GM19452 (cell line): ENCODE measurements around the gene MLXIP.
A peak's percentile ranks its signal among the peaks of the same experiment; 100 is the strongest.
"Not testable (repeated sequence)": the region's sequence is repeated elsewhere in the genome, so short reads cannot be mapped to it uniquely, and the experiment has no call there.

Experiments used
- ATAC-seq: cut with Tn5 transposase; IDR thresholded peaks from one replicate; pipeline ENCODE4 v1.9.1; 2021; ENCODE audit not compliant: unreplicated experiment

Gene MLXIP

DNA sequence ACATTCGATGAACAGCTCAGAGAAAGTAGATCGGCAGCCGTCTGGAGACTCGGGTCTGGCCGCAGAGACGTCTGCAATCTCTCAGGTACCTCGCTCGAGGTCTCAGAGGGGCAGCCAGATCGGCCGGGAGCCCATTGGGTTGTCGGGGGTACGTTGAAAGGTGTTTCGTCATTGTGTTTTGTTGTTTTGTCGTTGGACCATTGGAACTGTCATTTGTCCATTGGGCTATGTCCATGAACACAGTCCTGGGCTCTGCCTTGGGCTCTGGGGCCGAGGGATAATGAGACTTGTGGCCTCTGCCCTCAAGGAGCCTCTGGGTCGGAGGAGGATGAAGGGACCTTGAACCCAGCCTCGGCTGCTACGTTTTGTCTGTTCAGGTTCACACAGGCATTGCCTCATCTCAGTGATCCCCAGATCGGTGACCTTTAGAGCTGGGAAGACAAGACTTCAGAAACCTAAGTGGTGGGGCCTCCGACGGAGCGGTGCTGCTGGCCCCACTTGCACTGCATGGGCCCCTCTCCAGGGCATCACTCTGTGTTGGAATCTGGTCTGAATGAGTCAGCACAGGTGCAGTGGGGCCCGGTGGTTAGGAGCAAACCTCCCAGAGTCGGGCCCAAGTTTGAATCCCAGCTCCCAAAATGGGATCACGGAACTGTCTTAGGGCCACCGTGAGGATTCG lies 23.6 kb upstream of the MLXIP start:
- ATAC-seq = no peak

DNA sequence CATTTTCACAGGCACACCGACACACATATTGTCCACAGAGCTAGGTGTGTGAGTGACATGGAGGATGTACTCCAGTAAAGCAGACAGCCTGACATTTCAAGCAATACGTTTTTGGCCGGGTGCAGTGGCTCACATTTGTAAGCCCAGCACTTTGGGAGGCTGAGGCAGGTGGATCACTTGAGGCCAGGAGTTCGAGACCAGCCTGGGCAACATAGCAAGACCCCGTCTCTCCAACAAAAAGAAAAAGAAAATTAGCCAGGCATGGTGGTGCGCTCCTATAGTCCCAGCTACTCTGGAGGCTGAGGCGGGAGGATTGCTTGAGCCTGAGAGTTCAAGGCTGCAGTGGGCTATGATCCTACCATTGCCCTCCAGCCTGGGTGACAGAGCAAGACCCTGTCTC lies 22.1 kb upstream of the MLXIP start:
- not testable (repeated sequence) for ATAC-seq

DNA sequence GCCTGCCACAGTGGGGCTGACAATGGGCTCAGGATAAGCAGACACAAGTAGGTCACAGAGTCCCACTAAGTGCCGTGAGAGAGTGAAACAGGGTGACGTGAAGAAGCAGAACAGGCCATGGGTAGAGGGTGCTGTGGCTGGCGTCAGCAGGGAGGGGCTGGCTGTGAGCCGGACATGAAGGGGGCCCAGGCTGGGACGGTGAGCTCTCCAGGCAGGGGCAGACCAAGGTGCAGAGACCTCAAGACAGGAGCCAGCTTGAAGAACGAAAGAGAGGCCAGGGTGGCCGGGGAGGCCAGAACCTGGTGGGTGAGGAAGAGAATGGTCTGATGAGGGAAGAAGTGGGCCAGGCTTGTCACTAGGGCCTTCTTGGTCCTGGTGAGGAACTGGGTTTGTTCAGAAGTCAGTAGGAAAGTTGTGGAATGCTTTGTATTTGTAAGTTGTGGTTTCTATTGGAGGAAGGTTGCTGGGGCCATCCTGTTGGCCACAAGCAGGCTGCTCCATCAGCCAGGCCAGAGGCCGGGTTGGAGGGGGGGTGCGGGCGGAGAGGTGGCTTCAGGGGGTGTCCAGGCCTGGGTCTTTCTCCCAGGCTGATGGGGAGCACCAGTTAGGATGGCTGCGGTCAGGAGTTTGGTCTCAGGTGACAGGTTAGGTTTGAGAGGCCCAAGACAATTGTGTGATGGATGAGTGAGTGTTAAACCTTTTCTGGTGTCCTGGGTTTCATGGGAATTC lies 21.4 kb upstream of the MLXIP start:
- ATAC-seq = no peak

DNA sequence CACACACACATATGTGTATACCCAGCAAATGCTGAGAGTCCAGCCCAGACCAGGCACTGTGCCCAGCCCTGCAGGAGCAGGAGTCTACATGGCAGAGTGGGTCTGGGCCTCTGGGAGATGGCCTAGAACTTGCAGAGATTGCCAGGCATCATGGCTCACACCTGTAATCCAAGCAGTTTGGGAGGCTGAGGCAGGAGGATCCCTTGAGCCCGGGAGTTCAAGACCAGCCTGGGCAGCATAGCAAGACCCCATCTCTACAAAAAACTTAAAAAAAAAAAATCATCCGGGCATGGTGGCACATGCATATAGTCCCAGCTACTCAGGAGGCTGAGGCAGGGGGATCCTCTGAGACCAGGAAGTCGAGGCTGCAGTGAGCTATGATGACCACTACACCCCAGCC lies 20.8 kb upstream of the MLXIP start:
- no peak for ATAC-seq

DNA sequence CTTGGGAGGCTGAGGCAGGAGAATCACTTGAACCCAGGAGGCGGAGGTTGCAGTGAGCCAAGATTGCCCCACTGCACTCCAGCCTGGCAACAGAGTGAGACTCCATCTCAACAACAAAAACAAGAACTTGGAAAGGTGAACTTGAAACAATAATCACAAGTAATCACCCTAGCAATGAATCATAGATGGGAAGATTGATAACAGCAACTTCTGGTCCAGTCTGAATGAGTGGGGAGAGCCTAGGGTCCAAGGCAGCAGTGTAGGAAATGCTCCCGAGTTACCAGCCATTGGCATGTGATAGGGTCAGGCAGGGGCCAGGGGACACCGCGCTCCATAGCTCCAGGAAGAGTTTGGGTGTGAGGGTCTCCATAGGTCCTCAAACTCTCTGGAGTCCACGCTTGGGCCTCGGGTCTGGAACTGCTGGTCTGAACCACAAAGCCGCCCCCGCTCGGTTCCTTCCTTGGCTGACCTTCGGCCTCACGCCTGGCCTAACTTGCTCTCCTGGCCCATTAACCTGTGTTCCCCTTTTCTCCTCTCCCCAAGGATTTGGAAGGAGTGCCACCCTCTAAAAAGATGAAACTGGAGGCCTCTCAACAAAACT lies 19.9 kb upstream of the MLXIP start:
- no peak for ATAC-seq

DNA sequence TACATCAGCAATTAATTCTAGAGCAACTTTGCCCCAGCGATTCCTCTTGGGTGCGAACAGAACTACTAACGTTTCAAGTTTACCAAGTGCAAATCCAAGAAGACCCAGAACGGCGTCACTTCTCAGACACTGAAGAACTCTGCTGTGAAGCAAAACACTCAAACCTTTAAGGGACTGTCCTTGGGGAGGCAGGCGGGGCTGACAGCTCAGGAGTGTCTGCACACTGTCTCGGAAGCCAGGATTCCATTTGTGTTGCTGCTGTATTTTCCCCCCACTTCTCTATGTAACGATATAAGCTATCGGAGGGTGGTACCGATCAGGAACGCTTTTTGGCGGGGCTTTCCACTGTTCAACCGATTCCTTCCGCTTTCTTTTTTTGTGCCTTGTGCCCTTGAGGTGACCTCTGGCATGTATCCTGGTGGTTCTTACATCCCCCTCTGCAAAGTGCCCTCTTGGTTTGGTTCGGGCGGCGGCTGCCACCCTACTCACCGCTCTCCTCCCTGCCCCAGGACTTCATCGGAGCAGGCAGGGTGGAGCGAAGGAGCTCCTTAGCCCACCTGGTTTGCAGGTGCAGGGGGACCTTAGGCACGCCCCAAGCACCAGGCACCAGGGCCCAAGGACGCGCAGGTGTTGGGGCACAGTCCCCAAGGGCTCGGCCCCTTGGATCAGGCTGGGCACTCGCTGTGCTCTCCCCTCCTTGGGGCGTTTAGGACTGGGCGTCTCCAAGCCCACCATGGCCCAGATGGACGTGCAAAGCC lies 19.2 kb upstream of the MLXIP start:
- no peak for ATAC-seq

DNA sequence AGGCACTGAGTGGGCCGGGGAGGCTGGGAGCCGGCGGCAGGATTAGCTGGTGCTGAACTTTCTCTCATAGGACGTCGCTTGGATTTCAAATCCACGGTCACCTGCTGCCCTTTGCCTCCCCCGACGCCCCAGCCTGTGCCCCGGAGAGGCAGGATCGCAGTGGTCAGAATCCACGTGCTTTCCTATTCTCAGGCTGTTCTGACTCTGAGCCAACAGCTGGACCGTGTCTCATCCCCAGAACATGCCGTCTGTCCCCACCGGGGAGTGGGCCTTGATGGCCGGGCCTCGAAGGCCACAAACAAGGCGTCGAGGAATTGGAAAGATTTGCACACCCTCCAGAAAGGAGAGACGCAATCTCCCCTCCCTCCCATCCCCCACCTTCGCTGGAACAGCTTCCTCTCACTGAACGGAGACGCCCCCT lies 18.5 kb upstream of the MLXIP start:
- no peak for ATAC-seq

DNA sequence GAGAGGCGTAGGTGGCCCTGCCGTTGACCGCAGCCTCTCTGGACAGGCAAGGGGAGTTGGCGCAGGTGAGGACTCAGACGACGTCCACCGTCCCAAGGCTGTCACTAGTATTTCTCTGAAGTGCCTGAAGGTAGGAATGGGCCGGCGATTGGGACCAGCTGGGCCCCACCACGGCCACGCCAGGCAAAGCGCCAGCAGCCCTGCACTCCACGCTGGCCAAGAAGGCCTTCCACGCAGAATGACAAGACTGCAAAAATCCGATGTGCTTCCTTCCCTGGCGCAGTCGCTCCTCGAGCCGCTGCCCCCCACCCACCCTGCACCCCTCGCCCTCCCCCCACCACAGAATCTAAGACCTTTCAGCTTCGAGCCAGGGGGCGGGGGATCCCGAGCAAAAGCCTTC lies 17.3 kb upstream of the MLXIP start:
- no peak for ATAC-seq

DNA sequence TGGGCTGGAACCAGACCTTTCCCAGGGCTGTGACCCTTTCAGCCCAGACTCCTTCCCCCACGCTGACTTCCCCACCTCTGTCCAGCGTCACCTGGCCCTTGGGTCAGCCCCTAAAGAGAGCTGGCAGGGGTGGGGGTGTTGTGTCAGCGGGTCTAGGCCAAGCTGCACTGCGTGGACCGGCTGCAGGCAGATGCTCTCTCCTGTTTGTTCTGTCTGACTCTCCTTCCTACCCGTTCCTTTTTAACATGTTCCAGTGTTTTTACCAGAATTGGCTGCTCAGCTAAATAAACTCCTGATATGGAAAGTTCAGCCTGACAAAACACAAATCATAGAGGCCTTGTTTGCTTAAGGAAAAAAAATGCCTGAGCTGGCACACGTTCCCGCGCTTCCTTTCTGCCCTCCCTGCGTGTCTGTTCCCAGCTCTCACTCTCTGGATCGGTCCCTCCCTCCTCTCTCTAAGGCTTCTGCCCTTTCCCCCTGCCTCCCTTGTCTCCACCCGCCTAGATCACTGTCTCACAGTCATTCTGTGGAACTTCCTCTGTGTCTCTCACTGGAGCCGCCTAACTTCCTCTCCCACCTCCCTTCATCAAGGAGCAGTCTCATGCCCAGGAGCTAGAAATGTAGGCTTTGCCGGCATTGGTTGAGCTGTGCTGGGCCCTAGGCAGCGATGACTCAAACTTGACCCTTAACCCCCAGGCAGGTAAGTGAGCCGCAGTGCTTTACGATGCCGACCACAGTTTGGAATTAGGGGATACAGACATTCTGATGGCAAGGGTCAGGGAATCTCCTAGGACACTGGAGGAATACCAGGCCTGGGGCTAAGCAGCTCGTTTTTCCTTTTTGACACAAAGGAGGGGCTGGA lies 15.5 kb upstream of the MLXIP start:
- no peak for ATAC-seq

DNA sequence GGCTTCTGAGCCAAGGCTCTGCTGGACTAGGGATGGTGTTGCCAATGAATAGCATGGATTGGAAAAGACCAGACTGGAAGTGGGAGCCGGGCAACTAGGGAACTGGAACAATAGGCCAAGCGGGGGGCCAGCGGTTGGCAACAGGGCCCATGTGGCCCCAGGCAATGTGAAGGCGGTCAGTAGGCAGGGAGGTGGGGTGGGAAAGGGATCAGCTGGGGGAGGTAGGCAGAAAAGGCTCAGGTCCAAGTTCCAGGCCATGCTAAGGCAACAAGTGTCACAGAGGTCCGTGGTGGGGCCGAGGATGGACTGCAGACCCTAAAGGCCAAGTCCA lies 14.9 kb upstream of the MLXIP start:
- ATAC-seq = no peak

DNA sequence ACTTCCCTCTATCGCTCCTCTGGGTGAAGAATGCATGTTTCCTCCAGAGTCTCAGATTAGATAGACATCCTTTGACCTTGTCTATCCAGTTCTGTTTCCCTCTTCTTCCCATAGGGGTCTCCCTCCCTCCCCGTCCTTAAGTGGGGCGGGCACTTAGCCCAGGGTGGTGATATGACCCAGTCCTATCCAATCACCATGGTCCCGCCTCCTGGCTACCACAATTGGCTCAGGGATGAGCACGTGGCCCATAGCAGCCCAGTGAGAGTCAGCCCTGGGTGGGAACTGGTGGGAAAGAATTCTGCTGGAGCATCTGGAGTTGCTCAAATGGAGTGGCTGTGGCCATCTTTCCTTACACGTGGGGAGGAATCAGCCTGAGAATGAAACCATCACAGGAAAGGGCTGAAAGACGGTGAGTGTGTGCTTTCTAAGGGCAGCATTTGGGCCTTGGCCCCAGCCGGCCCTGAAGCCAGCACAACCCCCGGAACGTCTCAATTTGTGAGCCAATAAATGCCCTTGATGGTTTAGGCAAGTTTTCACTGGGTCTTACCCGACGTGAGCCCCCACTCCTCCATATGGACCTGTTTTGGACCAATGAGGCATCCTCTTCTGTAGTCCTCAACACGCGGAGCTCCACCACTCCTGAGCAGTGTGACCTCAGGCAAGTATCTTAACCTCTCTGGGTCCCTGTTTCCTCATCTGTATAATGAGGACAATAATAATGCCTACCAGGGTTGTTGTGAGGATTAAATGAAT lies 14.4 kb upstream of the MLXIP start:
- ATAC-seq = no peak

DNA sequence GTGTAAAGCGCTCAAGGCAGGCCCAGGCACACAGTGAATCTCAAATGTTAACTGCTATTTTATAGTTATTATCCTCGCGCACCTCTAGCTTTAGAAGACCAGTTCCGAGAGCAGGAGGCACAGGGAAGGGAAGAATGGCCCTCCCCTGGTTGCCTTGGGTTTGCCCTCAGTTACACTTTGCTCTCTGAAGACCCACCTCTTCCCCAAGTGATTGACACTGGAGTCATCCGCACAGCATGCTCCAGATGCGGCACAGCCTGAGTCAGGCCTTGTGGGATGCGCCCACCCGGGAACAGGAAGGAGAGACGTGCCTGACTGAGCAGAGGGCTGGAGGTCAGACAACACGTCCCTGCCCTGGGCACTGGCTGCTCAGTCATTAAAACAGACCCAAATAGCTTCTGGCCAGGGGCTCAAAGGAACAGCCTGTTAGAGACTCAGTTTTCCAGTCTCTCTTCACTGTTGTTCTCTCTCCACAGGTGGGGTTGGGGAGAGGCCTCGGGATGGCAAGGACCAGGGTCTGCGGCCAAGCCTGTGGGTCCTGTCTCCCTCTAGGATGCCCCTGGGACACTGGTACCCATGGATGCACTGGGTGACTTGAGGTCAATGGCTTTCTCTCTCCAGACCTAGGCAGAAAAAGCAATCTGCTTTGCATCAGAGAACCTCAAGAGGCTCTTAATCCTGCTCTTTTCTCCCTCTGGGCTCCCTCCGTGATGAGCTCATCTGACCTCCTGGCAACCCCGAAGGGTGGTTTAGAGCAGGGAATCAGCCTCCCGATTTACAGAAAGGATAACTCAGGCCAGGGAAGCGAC lies 13.6 kb upstream of the MLXIP start:
- no peak for ATAC-seq

DNA sequence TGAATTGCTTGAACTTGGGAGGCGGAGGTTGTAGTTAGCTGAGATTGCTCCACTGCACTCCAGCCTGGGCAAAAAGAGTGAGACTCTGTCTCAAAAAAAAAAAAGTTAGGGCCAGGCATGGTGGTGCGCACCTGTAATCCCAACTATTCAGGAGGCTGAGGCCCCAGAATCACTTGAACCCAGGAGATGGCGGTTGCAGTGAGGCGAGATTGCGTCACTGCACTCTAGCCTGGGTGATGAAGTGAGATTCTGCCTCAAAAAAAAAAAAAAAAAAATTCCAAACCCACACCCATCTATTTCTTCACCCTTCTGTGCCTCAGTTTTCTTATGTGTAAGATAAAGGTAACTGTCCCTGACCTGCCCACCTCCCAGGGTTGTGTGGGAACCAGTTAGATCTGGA lies 11.0 kb upstream of the MLXIP start:
- ATAC-seq = no peak

DNA sequence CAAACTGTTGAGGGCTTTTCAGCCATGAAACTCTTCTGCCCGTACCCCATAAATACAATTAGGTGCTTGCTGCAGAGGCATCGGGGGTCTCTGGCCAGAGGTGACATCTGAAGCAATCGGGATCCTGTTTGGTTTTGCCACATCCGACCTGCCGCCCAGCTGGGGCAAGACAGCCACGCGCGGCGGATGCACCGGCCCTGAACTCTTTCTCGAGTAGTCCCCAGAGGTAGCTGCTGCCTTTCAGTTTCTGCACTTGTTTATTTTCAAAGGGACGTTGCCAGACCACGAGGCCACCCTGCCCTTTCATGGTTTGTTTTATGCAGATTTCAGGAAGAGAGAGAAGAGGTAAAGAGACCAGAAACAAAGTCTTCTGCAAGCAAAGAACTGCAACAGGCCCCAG lies 10.6 kb upstream of the MLXIP start:
- ATAC-seq = peak; percentile 85

DNA sequence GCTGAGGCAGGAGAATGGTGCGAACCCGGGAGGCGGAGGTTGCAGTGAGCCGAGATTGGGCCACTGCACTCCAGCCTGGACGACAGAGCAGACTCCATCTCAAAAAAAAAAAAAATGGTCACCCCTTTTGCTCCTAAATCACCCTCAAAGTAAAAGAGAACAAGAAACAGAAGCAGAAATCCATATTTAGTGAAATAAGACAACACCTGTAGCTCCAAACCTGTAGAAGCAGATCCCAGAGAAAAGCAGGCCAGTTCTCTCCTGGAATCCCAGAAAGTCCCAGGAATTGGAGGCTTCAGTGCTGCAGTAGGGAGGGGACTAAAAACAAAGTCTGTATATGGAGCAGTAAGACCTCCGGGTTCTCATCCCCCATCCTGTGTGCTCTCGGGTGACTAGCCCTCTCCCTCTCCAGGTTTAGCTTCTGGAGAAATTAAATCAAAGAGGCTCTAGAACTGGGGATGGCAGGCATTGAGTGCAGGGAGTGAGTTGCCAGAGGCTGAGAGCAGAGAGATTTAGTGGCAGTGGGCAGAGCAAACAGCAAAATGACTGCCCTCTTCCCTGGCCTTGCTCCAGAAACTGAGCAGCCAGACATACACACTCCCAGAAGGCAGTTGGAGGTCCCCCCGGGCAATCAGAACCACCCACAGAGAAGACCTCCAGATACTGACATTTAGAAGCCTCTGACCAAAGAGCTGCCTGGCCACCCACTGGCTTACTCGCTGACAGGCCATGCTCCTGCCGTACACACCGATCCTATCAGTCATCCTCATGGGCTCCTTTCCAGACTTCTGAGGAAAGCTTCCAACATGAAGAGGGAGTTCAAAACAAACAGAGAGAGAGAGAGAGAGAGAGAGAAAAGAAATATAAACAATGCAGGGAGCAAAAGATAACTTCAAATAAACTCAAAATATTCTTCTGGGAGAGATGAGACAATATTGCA lies 6.3 kb upstream of the MLXIP start:
- ATAC-seq = no peak

DNA sequence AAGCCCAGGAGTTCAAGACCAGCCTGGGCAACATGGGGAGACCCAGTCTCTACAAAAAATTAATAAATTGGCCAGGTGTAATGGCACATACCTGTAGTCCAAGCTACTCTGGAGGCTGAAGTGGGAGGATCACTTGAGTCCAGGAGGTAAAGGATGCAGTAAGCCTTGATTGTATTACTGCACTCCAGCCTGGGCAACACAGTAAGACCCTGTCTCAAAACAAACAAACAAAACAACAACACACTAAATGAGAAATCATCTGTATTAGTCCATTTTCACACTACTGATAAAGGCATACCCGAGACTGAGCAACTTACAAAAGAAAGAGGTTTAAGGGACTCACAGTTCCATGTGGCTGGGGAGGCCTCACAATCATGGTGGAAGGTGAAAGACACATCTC lies 4.7 kb upstream of the MLXIP start:
- no peak for ATAC-seq

DNA sequence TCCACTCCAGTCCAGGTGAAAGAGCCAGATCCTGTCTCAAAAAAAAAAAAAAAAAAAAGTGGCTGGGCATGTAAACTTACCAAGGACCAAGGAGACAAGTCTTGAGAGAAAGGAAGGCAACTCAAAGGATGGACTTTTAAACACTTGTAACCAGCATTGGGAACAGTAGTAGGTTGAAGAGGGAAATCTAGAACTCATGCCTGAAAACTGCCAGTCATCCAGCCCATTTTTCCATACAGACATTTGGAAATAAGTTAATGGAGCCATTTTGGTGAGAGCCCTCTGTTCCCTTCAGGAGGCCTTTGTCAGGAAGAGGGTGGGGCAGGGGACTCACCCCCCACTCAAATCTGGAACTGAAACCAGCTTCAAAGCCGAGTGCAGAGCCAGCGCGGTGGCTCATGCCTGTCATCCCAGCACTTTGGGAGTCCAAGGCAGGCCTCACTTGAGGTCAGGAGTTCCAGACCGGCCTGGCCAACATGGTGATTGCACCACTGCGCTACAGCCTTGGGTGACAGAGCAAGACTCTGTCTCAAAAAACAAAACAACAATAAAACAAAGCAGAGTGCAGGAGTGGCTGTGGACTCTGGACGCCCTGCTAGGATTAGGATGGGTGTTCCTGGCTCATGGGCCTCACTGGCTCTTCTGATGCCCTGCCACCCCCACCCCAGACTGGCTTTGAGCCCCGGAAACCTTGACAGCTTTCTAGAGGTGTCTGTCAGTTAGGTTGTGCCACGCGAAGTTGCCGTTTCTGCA lies 1.6 kb upstream of the MLXIP start:
- no peak for ATAC-seq
